Activated naive CD4-positive, alpha-beta T cell treated with anti-CD3 and anti-CD28 coated beads for 36 hours (primary cell): ENCODE measurements around the gene ZNF853. TPM values are rescaled to one million over a fixed set of nuclear protein-coding genes. Genes with fewer than 3 reads are reported as not detected.
"Not testable (repeated sequence)": the region's sequence is repeated elsewhere in the genome, so short reads cannot be mapped to it uniquely, and the experiment has no call there.

ENCODE experiments used
- CTCF ChIA-PET: fragments of 350-600 bp; sonication (Branson Sonifier 250); formaldehyde crosslinking; loops from one replicate; lab custom pipeline; 2021; ENCODE audit warnings: antibody characterized with exemption; lab: Charles Lee
- DNase-seq: peaks from one replicate; pipeline ENCODE4 v3.0.0-alpha.2; 2020
- H3K27ac Mint-ChIP-seq: one replicate; pipeline ENCODE4 v1.8.0; 2021; ENCODE audit warnings: mild to moderate bottlenecking, mixed read lengths
- H3K27me3 Mint-ChIP-seq: one replicate; pipeline ENCODE4 v1.8.0; 2021; ENCODE audit warnings: low read depth, mixed read lengths
- H3K36me3 Mint-ChIP-seq: one replicate; pipeline ENCODE4 v1.8.0; 2021; ENCODE audit warnings: low read depth, mixed read lengths
- H3K4me1 Mint-ChIP-seq: one replicate; pipeline ENCODE4 v1.8.0; 2021; ENCODE audit warnings: low read depth, mixed read lengths
- H3K4me3 Mint-ChIP-seq: one replicate; pipeline ENCODE4 v1.8.0; 2021; ENCODE audit warnings: mild to moderate bottlenecking, moderate library complexity, mixed read lengths
- H3K9me3 Mint-ChIP-seq: one replicate; pipeline ENCODE4 v1.8.0; 2021; ENCODE audit warnings: mixed read lengths
- intact Hi-C: fragments of 100-400 bp; cut with micrococcal nuclease; formaldehyde crosslinking; loops from one replicate; pipeline ENCODE4 v1.15.1; 2023
- total RNA-seq, 2 experiments: library from RNA; stranded (reverse); gene quantifications; one replicate each; pipeline ENCODE4 v1.2.3, GENCODE V29; 2021

ZNF853 gene
- total RNA-seq, 2 experiments from 2014 or later, result 0.69 to 0.91 TPM

- intact Hi-C loops, result no loop called here
- no peak for DNase-seq
- H3K9me3 Mint-ChIP-seq, result no peaks in the 10 kb centered on the region
- no peak overlapping the region for H3K4me3 Mint-ChIP-seq
- peaks cover 16% of the 10 kb centered on the region for H3K4me1 Mint-ChIP-seq
- H3K27me3 Mint-ChIP-seq, result no peaks in the 10 kb centered on the region
- no peaks in the 10 kb centered on the region for H3K36me3 Mint-ChIP-seq
- CTCF ChIA-PET, result no interaction called here
- no peak overlapping the region for H3K27ac Mint-ChIP-seq
These were observed 12.6 kb downstream of the ZNF853 start for GRCh38 chr7:6628045-6628444.

- Mint-ChIP-seq H3K27me3 (no peaks in the 10 kb centered on the region), H3K4me3 (no peak overlapping the region), H3K27ac (no peak overlapping the region), H3K9me3 (peaks cover 2% of the 10 kb centered on the region), H3K36me3 (no peaks in the 10 kb centered on the region), H3K4me1 (peaks cover 4% of the 10 kb centered on the region)
- no peak for DNase-seq
- intact Hi-C loops, result no loop called here
- CTCF ChIA-PET, result no interaction called here
These were observed 14.8 kb downstream of the ZNF853 start for GRCh38 chr7:6630007-6630849.

GRCh38 chr7:6631605-6632004, 16.2 kb downstream of the ZNF853 start:
- CTCF ChIA-PET, result no interaction called here
- DNase-seq, result peak; percentile 29
- Mint-ChIP-seq H3K4me3 (no peak overlapping the region), H3K27me3 (no peaks in the 10 kb centered on the region), H3K4me1 (peaks cover 8% of the 10 kb centered on the region), H3K36me3 (no peaks in the 10 kb centered on the region), H3K27ac (no peak overlapping the region), H3K9me3 (peaks cover 3% of the 10 kb centered on the region)
- intact Hi-C loops, result no loop called here

- Mint-ChIP-seq H3K9me3 (peaks cover 3% of the 10 kb centered on the region), H3K36me3 (peaks cover 2% of the 10 kb centered on the region), H3K4me3 (no peak overlapping the region), H3K4me1 (peaks cover 20% of the 10 kb centered on the region), H3K27me3 (no peaks in the 10 kb centered on the region), H3K27ac (no peak overlapping the region)
- no peak for DNase-seq
- intact Hi-C loops, result no loop called here
- CTCF ChIA-PET, result interaction anchor here (0.7 kb wide), 1 partner anchor 221 kb away, joined by 3 read pairs; no protein-coding TSS in a partner anchor
These were observed 18.6 kb downstream of the ZNF853 start for GRCh38 chr7:6634021-6634420.

GRCh38 chr7:6634971-6635370, 19.6 kb downstream of the ZNF853 start:
- H3K9me3 Mint-ChIP-seq, intact Hi-C loops, DNase-seq, H3K4me3 Mint-ChIP-seq, H3K27me3 Mint-ChIP-seq, CTCF ChIA-PET, H3K27ac Mint-ChIP-seq: not testable (repeated sequence)
- H3K4me1 Mint-ChIP-seq, result peaks cover 30% of the 10 kb centered on the region
- peaks cover 12% of the 10 kb centered on the region for H3K36me3 Mint-ChIP-seq

- intact Hi-C loops, result loop anchor here (1.0 to 2.0 kb wide), 2 partner anchors 47 to 70 kb away; partner anchors contain the start of genes INTS15 and ZNF12
- peaks cover 30% of the 10 kb centered on the region for H3K4me1 Mint-ChIP-seq
- CTCF ChIA-PET, result interaction anchor here (0.9 kb wide), 1 partner anchor 44 kb away, joined by 5 read pairs; no protein-coding TSS in a partner anchor
These were observed 21.5 kb downstream of the ZNF853 start, which contains the start of gene ZNF316 for GRCh38 chr7:6636741-6637543. Gene ZNF316 (plus strand): TSS chr7:6637318. CDS start chr7:6642410, 5,092 bp downstream.

GRCh38 chr7:6637544-6638229, 22.3 kb downstream of the ZNF853 start:
- Mint-ChIP-seq H3K27me3 (no peaks in the 10 kb centered on the region), H3K27ac (peak overlapping the region; percentile 79), H3K9me3 (peaks cover 3% of the 10 kb centered on the region), H3K4me3 (peak overlapping the region; percentile 77), H3K36me3 (peaks cover 23% of the 10 kb centered on the region), H3K4me1 (peaks cover 30% of the 10 kb centered on the region)
- intact Hi-C loops, result loop anchor here (1.0 to 2.0 kb wide), 2 partner anchors 47 to 69 kb away; partner anchors contain the start of genes INTS15 and ZNF12
- DNase-seq, result peak; percentile 49
- CTCF ChIA-PET, result no interaction called here

More at GRCh38 chr7:6636741-6637543, 21.5 kb downstream of the ZNF853 start, which contains the start of gene ZNF316:
- DNase-seq, result peak; percentile 43
- Mint-ChIP-seq H3K9me3 (peaks cover 3% of the 10 kb centered on the region), H3K27ac (peak within 1 kb of the TSS; percentile 79), H3K27me3 (no peaks in the 10 kb centered on the region), H3K36me3 (peaks cover 23% of the 10 kb centered on the region), H3K4me3 (peak within 1 kb of the TSS; percentile 77)

- intact Hi-C loops, result no loop called here
These were observed 23.6 kb downstream of the ZNF853 start for GRCh38 chr7:6639032-6639431.

GRCh38 chr7:6639627-6640026, 24.2 kb downstream of the ZNF853 start:
- Mint-ChIP-seq H3K4me3 (no peak overlapping the region), H3K27me3 (no peaks in the 10 kb centered on the region), H3K4me1 (peaks cover 30% of the 10 kb centered on the region), H3K36me3 (peaks cover 29% of the 10 kb centered on the region), H3K9me3 (peaks cover 3% of the 10 kb centered on the region), H3K27ac (peak overlapping the region; percentile 39)
- DNase-seq, result no peak
- intact Hi-C loops, result no loop called here
- CTCF ChIA-PET, result no interaction called here

More at GRCh38 chr7:6639032-6639431, 23.6 kb downstream of the ZNF853 start:
- DNase-seq, result no peak
- Mint-ChIP-seq H3K36me3 (peaks cover 27% of the 10 kb centered on the region), H3K4me3 (peak overlapping the region; percentile 77), H3K9me3 (peaks cover 3% of the 10 kb centered on the region), H3K27me3 (no peaks in the 10 kb centered on the region), H3K4me1 (peaks cover 30% of the 10 kb centered on the region), H3K27ac (peak overlapping the region; percentile 39)
- CTCF ChIA-PET, result no interaction called here

- CTCF ChIA-PET, result no interaction called here
- Mint-ChIP-seq H3K36me3 (peaks cover 29% of the 10 kb centered on the region), H3K27ac (peak overlapping the region; percentile 75), H3K4me1 (peaks cover 30% of the 10 kb centered on the region), H3K9me3 (peaks cover under 1% of the 10 kb centered on the region), H3K27me3 (no peaks in the 10 kb centered on the region), H3K4me3 (no peak overlapping the region)
- intact Hi-C loops, result no loop called here
- DNase-seq, result peak; percentile 45
These were observed 24.9 kb downstream of the ZNF853 start for GRCh38 chr7:6640246-6640721.

GRCh38 chr7:6641305-6642035, 26.1 kb downstream of the ZNF853 start:
- H3K9me3 Mint-ChIP-seq, result no peaks in the 10 kb centered on the region
- peaks cover 34% of the 10 kb centered on the region for H3K36me3 Mint-ChIP-seq
- H3K4me1 Mint-ChIP-seq, result peaks cover 27% of the 10 kb centered on the region
- no peak overlapping the region for H3K27ac Mint-ChIP-seq
- H3K4me3 Mint-ChIP-seq, result no peak overlapping the region
- DNase-seq, result no peak
- no peaks in the 10 kb centered on the region for H3K27me3 Mint-ChIP-seq
- intact Hi-C loops, result no loop called here
- CTCF ChIA-PET, result interaction anchor here (0.6 kb wide), 1 partner anchor 244 kb away, joined by 3 read pairs; no protein-coding TSS in a partner anchor
